GM12878 (cell line): ENCODE data around the gene SCN5A. TPM values are rescaled to one million over a fixed set of nuclear protein-coding genes. Genes with fewer than 3 reads are reported as not detected.

Experiments
- ATAC-seq: fragments of 200-7000 bp; cut with Tn5 transposase; 3 replicates; pipeline ENCODE4 v1.9.1; 2020; ENCODE audit warnings: mild to moderate bottlenecking, moderate library complexity
- BruUV-seq: library from RNA; stranded (reverse); fragments of 400-500 nt; replicated peaks from 2 replicates; lab custom pipeline; 2021; lab: Mats Ljungman, UMichigan
- CTCF ChIA-PET: fragments of 300-600 bp; sonication (Branson Sonifier 250); formaldehyde crosslinking; extraction: SDS; loops from one replicate; lab custom pipeline; 2021; ENCODE audit warnings: inconsistent platforms; lab: Yijun Ruan, JAX
- POLR2A ChIA-PET: fragments of 350-600 bp; formaldehyde crosslinking; extraction: SDS; loops from one replicate; lab custom pipeline; 2021; ENCODE audit warnings: inconsistent platforms; lab: Charles Lee
- RAD21 ChIA-PET: fragments of 300-600 bp; sonication (Branson Sonifier 250); formaldehyde crosslinking; loops from one replicate; lab custom pipeline; 2023; ENCODE audit warnings: antibody characterized with exemption; ENCODE audit not compliant: unreplicated experiment; lab: Charles Lee
- SMC1A ChIA-PET: fragments of 300-600 bp; sonication (Branson Sonifier 250); formaldehyde crosslinking; loops from one replicate; lab custom pipeline; 2023; ENCODE audit not compliant: unreplicated experiment, uncharacterized antibody; lab: Charles Lee
- DNase-seq: peaks from one replicate; pipeline ENCODE4 v3.0.0-alpha.2; 2011; ENCODE audit warnings: low read depth, low spot score
- FAIRE-seq: peaks from 3 replicates; lab custom pipeline; 2011; peaks lifted over from hg19 to GRCh38; lab: Jason Lieb, UNC
- H2AFZ ChIP-seq: 2 replicates; pipeline ENCODE4 v1.6.0; 2011; ENCODE audit warnings: low read depth, low read length, control low read depth; ENCODE audit not compliant: control insufficient read depth
- H3K27ac ChIP-seq: 2 replicates; pipeline ENCODE4 v1.5.1; 2011; ENCODE audit warnings: control low read depth; ENCODE audit not compliant: control insufficient read depth, insufficient read depth
- H3K27me3 ChIP-seq, 2 experiments: replicated peaks in 1 of 2; 2 replicates each; pipeline versions ENCODE4 v1.6.0 to v1.6.1; 2011; ENCODE audit warnings: low read length in 1 of 2; ENCODE audit not compliant: control insufficient read depth in 2 of 2, insufficient read depth in 2 of 2
- H3K36me3 ChIP-seq, 2 experiments: 2 replicates each; pipeline ENCODE4 v1.5.1; 2011; ENCODE audit warnings: low read length in 1 of 2; ENCODE audit not compliant: control insufficient read depth in 2 of 2, insufficient read depth in 2 of 2
- H3K4me1 ChIP-seq: 2 replicates; pipeline ENCODE4 v1.6.1; 2011; ENCODE audit warnings: mild to moderate bottlenecking, low read length, moderate library complexity, mixed read lengths; ENCODE audit not compliant: control insufficient read depth, insufficient read depth
- H3K4me2 ChIP-seq: 2 replicates; pipeline ENCODE4 v1.6.0; 2011; ENCODE audit warnings: control low read depth; ENCODE audit not compliant: control insufficient read depth, insufficient read depth
- H3K4me3 ChIP-seq: fragments of 200-600 bp; sonication (generic); 2 replicates; pipeline ENCODE4 v1.5.1; 2016
- H3K79me2 ChIP-seq: 2 replicates; pipeline ENCODE4 v1.6.0; 2011; ENCODE audit warnings: low read length; ENCODE audit not compliant: control insufficient read depth, insufficient read depth
- H3K9ac ChIP-seq: 2 replicates; pipeline ENCODE4 v1.8.0; 2011; ENCODE audit warnings: low read length, control low read depth, mixed read lengths; ENCODE audit not compliant: control insufficient read depth, insufficient read depth
- H3K9me3 ChIP-seq: replicated peaks from 3 replicates; pipeline ENCODE4 v1.5.1; 2011; ENCODE audit warnings: mild to moderate bottlenecking, low read length; ENCODE audit not compliant: control insufficient read depth, insufficient read depth
- H4K20me1 ChIP-seq: 2 replicates; pipeline ENCODE4 v1.6.0; 2011; ENCODE audit not compliant: control insufficient read depth, insufficient read depth
- CBFB ChIP-seq: IDR thresholded peaks from 2 replicates; pipeline ENCODE4 v1.6.1; 2016; ENCODE audit warnings: antibody characterized with exemption, low read depth
- IRF4 ChIP-seq: IDR thresholded peaks from 2 replicates; pipeline ENCODE4 v1.6.1; 2011; ENCODE audit warnings: low read depth, low read length
- JUNB ChIP-seq: IDR thresholded peaks from 2 replicates; pipeline ENCODE4 v1.6.1; 2016; ENCODE audit warnings: antibody characterized with exemption, mild to moderate bottlenecking
- MEF2A ChIP-seq: IDR thresholded peaks from 2 replicates; pipeline ENCODE4 v1.6.1; 2011; ENCODE audit warnings: low read depth, mild to moderate bottlenecking, low read length, moderate library complexity; ENCODE audit not compliant: insufficient read depth
- NR2F1 ChIP-seq: fragments of 450-650 bp; conservative IDR thresholded peaks from 2 replicates; pipeline ENCODE4 v1.6.1; 2017; ENCODE audit warnings: mild to moderate bottlenecking
- RB1 ChIP-seq: fragments of 450-650 bp; formaldehyde crosslinking; IDR thresholded peaks from 2 replicates; pipeline ENCODE4 v1.6.1; 2017; ENCODE audit warnings: mild to moderate bottlenecking, borderline replicate concordance
- SMAD1 ChIP-seq: fragments of 450-650 bp; IDR thresholded peaks from 2 replicates; pipeline ENCODE4 v1.6.1; 2018; ENCODE audit warnings: mild to moderate bottlenecking, low read depth; ENCODE audit not compliant: partially characterized antibody
- ZNF217 ChIP-seq: fragments of 450-650 bp; IDR thresholded peaks from 2 replicates; pipeline ENCODE4 v1.6.1; 2017; ENCODE audit warnings: antibody characterized with exemption, mild to moderate bottlenecking
- WGBS: methylation state at CpG from one replicate; pipeline ENCODE4 v1.1.6; 2016; ENCODE audit warnings: low lambda C conversion rate; ENCODE audit not compliant: insufficient replicate concordance, insufficient coverage; ENCODE audit errors: missing lambda C conversion rate; 5-methylcytosine and 5-hydroxymethylcytosine counted together
- in situ Hi-C: fragments of 300-500 bp; cut with MboI; formaldehyde crosslinking; loops from 9 replicates; pipeline ENCODE4 v1.14.3; 2018; ENCODE audit warnings: mixed read lengths
- intact Hi-C: fragments of 100-400 bp; cut with micrococcal nuclease; formaldehyde crosslinking; loops from one replicate; pipeline ENCODE4 v1.14.2; 2022; ENCODE audit not compliant: unreplicated experiment
- polyA plus RNA-seq, 11 experiments: library from polyadenylated mRNA; depleted of rRNA in 4 of 11; unstranded in 6 of 11; stranded (reverse) in 5 of 11; fragments of >200 nt; fragmentation: Nextera tagmentation in 4 of 11; fragmentation: Illumina TruSeq in 1 of 11; extraction: Ambion mirVana in 4 of 11; extraction: Trizol in 1 of 11; gene quantifications; 1 replicate in 1 of 11; 2 replicates in 10 of 11; pipeline versions ENCODE4 v1.2.1 to v1.2.3, GENCODE V29; 2011 to 2016; ENCODE audit warnings: inconsistent platforms in 2 of 11, missing spikeins in 2 of 11, low read depth in 1 of 11
- total RNA-seq, 4 experiments: library from RNA; depleted of rRNA in 3 of 4; stranded (reverse); fragments of >200 nt in 3 of 4; fragmentation: Illumina TruSeq in 1 of 4; extraction: Trizol in 1 of 4; gene quantifications; 2 replicates each; pipeline versions ENCODE4 v1.2.1 to v1.2.3, GENCODE V29; 2013 to 2021

The SCN5A gene
- total and polyA plus RNA-seq, 10 of the 15 experiments (the other 5 are each of a cell fraction or from before 2014, with no cell fraction given): not detected

DNA sequence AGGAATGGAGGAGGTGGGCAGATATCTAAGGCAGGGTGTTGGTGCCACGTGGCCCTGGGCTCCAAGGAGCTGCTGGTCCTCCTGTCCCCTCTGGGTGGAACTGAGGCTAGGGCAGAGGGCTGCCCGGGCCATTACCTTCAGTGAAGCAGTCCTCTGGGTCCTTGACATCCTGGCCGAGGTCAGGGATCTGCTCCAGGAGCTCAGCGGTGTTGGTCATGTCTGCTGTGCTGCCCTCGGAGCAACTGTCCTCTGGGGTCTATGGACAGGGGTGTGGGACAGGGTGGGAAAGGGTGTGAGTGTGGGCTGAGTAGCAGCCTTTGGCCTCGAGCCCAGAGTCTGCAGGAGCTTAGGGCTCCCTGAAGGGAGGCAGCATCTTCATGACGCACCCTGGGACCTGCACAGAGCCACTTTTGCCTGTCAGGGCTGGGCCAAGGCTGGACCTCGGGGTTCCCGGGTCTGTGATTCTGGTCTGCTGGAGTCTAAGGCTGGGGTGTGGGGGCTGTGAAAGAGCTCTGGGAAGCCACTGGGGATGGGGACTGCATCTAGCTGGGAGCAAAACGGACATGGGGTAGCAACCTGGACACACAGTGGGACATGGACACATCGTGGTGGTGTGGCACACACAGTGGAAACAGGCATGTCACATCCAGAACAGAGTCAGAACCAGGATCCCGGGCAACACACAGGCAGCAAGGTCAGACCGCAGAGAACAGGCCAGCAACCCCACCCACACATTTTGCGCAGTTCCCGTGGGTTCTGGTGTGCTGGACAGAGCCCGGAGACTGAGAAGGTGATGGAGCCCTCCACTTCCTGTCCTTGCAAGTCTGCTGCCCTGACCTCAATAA lies 72.7 kb downstream of the SCN5A start:
- Histone ChIP-seq H3K79me2 (no peaks in the 10 kb centered on the region), H3K9ac (no peak overlapping the region), H3K27me3 (no peaks in the 10 kb centered on the region; a peak in 1 of 4 replicates), H3K36me3 (no peaks in the 10 kb centered on the region), H3K27ac (no peak overlapping the region), H2AFZ (no peak overlapping the region), H3K4me3 (no peak overlapping the region), H3K4me1 (peaks cover 17% of the 10 kb centered on the region), H3K4me2 (no peak overlapping the region), H4K20me1 (no peaks in the 10 kb centered on the region), H3K9me3 (no peaks in the 10 kb centered on the region; the same call in 2 of the 3 replicates)
- CTCF ChIA-PET: interaction anchor here (1.6 kb wide), 1 partner anchor 10 kb away, joined by 4 read pairs; no protein-coding TSS in a partner anchor
- no TSS peak for BruUV-seq
- RAD21 ChIA-PET: no interaction called here
- no peak for FAIRE-seq
- POLR2A ChIA-PET: no interaction called here
- ATAC-seq: no peak
- no peak for TF ChIP-seq JUNB
- no peak for DNase-seq
- in situ Hi-C loops (no loop called here), intact Hi-C loops (no loop called here)
- WGBS: 21% methylated on average over 16 of the region's 16 CpGs
- SMC1A ChIA-PET: no interaction called here

DNA sequence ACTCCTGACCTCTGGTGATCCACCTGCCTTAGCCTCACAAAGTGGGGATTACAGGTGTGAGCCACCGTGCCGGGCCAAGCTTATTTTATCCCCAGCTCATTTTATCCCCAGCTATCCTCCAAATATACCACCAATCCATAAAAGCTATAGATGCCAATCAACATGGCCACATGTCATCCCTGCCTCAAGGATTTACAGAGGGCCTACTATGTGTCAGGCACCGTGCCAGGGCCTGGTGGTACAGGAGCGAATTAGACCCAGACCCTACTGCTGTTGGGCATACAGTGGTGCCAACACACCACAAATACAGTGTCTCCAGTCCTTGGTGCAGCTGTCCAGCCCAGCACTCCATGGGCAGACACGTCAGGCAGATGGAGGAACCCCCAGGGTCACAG lies 73.4 kb downstream of the SCN5A start:
- H3K79me2 ChIP-seq: no peaks in the 10 kb centered on the region
- POLR2A ChIA-PET: no interaction called here
- no peak for FAIRE-seq
- H2AFZ ChIP-seq: no peak overlapping the region
- 48% methylated on average over 5 of the region's 5 CpGs for WGBS
- no peak for DNase-seq
- H3K4me1 ChIP-seq: peaks cover 17% of the 10 kb centered on the region
- BruUV-seq: no TSS peak
- H3K27me3 ChIP-seq: no peaks in the 10 kb centered on the region; a peak in 1 of 4 replicates
- SMC1A ChIA-PET: no interaction called here
- no peak for ATAC-seq
- no peak overlapping the region for H3K27ac ChIP-seq
- no peak overlapping the region for H3K9ac ChIP-seq
- H3K9me3 ChIP-seq: no peaks in the 10 kb centered on the region; the same call in 2 of the 3 replicates
- intact Hi-C loops: no loop called here
- in situ Hi-C loops: no loop called here
- H3K4me2 ChIP-seq: no peak overlapping the region
- no peaks in the 10 kb centered on the region for H3K36me3 ChIP-seq
- no peaks in the 10 kb centered on the region for H4K20me1 ChIP-seq
- no peak for TF ChIP-seq NR2F1
- no peak for TF ChIP-seq SMAD1
- no peak for TF ChIP-seq MEF2A
- TF ChIP-seq RB1: no peak
- TF ChIP-seq IRF4: no peak
- no peak for TF ChIP-seq ZNF217
- TF ChIP-seq CBFB: no peak
- H3K4me3 ChIP-seq: no peak overlapping the region
- RAD21 ChIA-PET: no interaction called here
- CTCF ChIA-PET: interaction anchor here (1.6 kb wide), 1 partner anchor 9 kb away, joined by 4 read pairs; no protein-coding TSS in a partner anchor
